GM19035 (cell line): Measurements from ENCODE around the gene UBQLN3.

ENCODE experiments used
- ATAC-seq: cut with Tn5 transposase; IDR thresholded peaks from one replicate; pipeline ENCODE4 v1.9.1; 2021; ENCODE audit not compliant: unreplicated experiment

Gene UBQLN3

DNA sequence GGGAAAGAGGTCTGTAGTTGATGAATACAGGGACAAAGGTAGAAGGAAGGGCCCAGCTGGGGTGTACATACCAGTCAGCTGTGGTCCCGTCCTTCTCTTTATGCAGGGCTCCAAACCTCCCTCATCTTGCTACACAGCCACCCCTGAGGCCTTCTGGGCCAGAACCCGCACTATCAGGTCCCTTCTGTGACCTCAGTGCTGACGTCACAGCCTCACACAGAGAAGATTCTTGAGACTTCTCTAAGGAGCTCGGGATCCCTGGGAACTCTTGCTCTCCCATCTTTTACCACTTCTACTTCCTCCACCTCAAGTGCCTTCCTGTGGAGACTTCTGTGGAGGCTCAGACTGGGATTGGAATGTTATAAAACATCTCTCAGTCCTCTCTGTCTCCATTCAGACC is at the start of gene UBQLN3:
Gene UBQLN3 (minus strand): TSS at position 155 of the 400 bp plus-strand sequence. CDS start 399 bp downstream, outside the sequence.
- ATAC-seq: no peak

DNA sequence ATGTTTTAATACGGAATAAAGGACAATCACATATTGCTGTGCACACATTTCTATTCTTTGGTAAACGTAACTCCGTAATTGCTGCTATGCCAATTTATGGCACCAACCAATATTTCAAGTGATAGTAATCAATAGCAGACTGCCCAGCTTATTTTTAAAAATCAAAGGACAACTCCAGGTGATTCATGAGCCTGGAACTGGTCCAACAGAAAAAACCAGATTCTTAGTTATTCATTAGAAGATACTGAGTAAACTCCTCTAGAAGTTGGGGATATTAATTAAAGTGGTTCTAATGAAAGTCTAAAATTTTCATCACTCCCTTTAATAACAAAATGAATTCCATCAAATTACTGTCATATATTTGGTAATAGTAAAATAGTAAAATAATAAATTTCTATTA is 48.0 kb upstream of the UBQLN3 start:
- ATAC-seq: no peak

DNA sequence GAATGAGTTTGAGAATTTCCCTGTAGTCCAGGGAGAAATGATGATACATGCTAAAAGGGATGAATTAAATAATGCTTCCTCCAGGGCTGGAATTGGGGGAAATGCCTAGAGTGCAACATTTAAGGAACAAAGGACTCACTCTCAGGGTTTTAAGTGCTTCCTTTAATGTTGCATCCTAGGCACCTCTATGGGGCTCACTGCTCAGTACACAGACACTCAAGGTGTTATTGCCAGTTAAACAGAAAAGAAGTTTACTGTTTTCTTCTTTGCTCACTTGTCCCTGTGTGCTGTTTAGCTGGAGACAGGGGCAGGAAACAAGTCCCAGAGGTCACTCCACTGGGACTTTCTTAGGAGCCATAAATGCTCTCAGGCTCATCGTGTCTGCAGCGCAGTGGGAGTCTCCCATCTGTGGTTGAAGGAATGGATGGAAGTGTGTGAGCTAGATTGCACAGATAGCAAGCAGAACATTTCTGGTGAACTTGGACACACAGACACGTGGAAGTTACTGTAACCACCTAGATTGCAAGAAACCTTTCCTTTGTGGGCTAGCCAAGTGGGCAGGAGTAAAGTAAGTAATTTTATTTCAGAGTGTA is 46.9 kb upstream of the UBQLN3 start:
- no peak for ATAC-seq

DNA sequence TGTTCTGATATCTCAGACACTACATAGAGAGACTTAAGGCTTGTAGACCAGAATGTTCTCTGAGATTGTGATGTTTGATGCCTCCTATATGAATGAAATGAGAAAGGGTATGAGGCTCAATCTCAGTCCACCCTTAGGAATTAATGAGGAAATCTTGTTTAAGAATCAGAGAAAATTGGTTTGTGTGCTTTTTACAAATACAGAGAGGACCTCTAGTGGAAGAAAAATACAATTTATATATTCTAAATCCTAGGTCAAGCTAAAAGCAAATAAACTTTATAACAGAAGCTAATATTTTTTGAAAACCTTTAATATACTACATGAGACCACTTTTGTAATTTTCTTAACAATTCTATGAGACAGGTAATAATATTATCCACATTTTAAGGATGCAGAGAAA is 43.6 kb upstream of the UBQLN3 start:
- ATAC-seq: no peak

DNA sequence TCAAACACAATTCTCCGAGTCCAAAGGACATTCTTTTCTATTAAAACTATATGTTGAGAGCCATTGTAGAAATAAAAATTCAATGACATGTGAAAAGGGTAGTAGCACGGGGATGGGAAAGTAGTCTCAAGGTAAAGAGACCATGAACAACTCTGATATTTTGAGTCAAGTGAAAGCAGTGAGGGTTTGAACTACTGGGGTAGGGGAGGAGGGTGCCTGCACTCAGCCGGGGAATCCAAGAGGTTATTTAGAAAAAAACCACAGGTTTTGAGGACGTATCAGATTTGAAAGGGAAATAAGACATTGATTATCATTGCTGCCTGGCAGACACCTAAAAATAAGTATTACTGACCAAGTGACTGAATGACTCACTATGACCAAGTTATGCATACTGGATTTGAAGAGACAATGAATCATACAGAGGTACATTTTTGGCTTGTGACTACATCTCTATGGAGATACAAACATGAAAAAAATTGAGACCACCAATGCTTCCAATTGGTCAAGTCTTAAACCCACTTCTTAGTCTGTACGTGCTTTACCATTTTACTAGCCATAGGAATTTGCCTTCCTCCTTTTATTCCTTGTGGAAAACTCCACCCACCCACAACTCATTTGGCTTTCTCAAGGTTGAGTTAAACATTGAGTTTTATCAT is 40.8 kb upstream of the UBQLN3 start:
- ATAC-seq: peak; percentile 60

DNA sequence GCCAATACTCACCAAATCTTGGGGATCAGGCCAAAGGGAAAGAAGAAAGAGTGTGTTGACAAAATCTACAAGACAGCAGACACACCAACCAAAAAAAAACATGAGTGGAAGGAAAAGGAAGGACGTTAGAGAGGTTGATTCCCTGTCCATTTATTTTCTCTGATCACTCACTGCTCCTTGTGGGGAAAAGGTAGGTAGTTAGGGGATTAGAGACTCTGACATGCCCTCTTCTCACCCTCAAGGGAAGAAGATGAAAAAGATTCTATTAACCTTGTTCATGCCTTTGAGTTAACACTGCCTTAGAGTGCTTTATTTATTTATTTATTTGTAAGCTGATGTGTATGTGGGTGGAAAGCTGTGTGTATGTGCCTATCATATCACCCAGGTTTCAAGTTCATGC is 38.7 kb upstream of the UBQLN3 start, which contains the start of gene OR52H1:
Gene OR52H1 (minus strand): TSS at position 101 of the 400 bp plus-strand sequence. CDS start 3,035 bp downstream, outside the sequence.
- no peak for ATAC-seq

DNA sequence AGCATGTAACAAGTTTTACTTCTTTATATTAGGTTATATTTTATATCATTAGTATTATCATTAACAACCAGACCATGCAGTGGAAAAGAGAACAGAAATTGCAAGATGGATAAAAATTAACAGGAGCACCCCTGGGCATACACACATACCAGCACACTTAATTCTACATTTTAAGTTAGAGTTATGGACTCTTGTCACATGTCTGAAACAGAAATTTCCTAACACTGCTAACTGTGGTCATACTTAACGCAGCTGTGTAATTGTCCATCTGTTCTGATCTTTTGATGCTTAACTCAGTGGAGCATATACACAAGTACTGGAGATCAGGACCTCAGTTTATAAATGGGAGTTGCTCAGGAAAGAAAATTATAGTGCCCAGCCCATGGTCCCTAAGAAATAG is 38.2 kb upstream of the UBQLN3 start:
- ATAC-seq: no peak

DNA sequence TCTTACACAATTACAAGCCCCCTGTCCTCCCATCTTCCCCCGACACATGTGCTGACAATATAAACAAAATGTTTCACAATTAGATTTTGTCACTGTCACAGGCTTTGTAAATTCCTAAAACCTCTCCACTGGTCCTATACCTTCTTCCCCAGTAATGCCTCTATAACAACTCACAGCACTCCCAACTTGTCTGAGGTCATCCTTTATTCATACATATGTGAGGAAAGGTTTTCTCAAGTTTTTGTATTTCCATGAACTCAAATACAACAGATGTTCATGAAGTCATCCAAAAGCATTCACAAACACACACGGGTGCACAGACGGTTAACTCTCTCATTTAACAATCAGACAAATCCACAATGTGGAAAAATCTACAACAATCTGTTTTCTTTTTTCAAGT is 36.7 kb upstream of the UBQLN3 start:
- no peak for ATAC-seq

DNA sequence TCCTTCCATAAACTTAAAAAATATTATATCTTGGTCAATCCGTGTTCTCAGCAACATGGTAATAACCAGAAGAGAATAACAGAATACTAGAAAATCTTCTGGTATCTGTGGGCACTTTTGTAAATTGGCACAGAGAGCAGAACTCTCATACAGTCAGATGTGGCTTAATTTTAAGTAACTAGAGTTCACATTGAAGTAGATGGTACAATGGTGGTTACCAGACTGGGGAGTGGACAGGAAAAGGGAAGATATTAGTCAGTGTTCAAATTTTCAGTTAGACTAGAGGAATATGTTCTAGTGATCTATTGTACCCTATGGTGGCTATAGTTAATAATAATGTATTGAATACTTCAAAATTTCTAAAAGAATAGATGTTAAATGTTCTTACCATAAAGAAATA is 31.7 kb upstream of the UBQLN3 start:
- no peak for ATAC-seq

DNA sequence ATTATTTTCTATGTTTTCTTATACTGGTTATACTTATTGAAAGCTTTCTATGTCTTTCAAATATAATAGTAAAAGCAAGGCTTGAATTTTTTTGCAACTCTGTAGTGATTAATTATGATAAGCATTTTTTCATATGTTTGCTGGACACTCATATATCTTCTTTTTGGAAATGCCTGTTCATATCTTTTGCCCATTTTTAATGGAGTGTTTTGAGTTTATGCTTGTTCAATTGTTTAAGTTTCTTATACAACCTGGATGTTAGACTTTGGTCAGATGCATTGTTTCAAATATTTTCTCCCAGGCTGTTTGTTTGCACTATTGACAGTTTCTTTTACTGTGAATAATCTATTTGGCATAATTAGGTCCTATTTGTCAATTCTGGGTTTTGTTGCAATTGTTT is 26.7 kb upstream of the UBQLN3 start:
- no peak for ATAC-seq

DNA sequence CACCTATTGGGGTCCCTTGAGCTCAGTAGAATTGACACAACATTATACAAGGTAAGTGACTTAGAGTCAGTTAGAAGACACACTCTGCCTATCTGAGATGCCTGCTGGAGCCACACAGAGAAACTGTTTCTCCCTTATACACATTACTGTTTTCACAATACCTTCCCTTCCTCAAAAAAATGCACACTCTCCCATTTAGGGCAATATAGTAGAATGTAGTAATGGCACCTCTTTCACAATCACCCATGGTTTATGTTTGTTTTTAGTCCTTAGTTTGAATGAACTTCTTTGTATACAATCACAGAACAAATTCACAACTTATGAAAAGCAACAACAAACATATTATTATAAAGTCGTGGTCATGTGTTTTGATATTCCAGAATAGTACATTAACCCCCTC is 24.3 kb upstream of the UBQLN3 start:
- ATAC-seq: no peak

DNA sequence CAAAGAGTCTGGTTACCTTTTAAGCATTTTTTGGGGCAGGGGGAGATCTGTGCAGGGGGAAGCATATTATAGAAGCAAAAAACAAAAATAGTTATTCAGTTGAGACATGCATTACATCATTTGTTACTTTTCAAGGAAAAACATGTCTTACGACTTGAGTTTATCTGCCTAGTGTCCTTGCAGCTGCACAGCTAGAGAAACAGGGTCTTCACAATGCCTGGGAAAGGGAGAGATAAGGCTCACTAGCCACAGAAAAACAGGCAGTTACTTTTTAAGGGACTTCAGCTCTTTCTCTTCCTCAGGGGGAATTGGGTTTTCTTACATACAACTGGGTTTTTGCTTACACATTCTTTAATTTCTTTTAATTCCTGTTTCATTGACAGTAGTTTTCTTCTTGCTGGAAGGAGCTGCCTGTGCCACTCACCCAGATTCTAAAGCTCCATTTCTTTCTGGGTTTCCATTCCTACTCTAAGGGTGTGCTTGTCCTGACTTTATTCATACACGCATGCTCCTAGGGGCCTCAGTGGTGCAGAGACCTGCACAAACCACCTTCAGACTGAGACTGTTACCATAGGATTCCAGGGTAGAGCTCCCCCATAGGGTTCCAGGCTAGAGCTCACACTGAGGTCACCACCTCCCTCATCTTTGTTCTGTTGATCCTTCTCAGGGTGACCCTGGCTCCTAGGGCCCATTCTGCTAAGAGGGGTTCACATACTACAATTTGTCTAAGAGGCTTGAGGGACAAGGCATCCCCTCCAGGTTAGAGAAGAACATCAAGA is 21.5 kb upstream of the UBQLN3 start:
- ATAC-seq: no peak

DNA sequence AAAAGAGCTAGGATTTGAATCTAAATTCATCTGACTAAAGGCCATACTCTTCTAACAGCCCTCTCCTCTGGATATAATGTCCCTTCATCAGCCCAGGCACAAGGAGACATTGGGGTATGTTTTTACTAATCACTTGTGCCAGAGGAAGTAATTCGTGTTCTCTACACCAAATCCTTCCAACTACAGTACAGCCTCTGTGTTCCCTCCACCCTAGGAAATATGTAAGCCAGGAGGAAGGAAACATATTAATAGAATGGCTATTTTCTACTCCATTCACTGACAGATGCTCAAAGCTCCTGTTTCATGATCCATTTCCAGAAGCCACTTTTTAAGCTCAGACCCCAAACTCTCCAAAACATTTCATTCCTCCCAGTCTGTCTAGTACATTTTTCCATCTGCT is 18.7 kb upstream of the UBQLN3 start:
- no peak for ATAC-seq

DNA sequence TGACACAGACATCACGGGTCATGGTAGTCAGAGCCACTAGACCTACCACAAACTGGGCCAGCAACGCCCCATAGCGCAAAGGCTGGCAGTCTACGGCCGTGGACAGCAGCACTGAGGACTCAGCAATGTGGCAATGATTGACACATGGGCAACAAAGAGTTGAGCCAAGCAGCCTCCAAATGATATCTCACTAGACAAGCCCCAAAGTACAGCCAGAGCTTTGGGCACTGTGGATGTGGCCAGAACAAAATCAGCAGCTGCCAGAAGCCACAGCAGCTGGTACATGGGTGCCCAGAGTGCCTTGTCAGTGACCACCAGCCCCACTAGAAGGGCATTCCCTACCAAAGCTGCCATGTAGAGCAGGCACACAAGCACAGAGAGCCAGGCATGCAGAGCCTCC is 18.0 kb upstream of the UBQLN3 start:
- no peak for ATAC-seq

DNA sequence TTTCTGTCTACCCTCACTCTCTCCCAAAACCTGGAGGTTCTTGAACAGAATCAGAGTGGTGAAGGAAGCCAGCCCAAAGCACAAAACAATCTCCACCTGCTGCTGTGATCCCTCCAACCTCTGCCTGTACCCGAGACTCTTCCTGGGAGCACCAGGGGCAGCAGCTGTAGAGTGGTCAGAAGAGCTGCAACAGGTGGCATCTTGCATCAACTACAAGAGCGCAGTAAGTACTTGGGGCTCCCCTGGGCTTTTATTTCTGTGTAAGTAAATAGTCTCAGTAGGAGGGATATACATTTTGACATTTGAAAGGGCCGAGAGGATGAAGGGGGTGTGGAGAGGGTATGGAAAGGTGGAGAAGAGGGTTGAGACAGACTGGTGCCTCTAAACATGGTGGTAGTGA is 15.0 kb upstream of the UBQLN3 start:
- no peak for ATAC-seq

DNA sequence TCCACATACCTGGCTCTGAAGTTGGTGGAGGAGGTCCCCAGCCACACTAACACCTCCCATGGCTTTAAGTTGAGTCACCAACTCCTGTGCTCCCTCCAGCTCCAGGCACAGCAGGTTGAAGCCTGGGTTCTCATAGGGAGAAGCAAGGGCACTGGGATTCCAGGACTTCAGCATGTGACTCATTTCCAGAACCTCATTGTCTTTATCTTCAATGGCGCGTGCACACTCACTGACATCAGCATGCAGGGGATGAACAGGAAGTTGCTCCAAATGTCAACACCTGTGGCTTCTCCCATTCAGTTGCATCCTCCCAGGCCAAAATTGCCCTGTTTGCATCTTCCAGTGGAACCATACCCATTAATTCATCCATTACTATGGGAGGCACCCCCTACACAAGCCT is 12.6 kb upstream of the UBQLN3 start:
- no peak for ATAC-seq

DNA sequence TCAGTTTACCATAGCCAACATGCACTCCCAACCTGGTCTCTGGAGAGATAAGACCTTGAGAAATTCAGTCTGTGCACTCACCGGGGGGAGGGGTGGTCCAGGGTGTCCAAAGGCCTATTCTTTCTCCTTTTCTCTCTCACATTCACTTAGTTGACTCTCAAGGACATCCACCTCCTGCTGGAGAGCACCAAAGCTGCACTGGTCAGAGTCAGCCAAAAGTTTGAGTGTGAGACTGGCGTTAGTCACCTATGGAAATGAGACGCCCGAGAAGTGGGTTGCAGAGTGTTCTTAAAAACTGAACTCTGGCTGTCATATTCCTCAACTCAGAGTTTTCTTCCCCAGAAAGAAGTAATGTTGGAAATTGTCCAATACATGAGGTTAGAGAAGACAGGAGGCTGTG is 11.8 kb upstream of the UBQLN3 start:
- no peak for ATAC-seq

DNA sequence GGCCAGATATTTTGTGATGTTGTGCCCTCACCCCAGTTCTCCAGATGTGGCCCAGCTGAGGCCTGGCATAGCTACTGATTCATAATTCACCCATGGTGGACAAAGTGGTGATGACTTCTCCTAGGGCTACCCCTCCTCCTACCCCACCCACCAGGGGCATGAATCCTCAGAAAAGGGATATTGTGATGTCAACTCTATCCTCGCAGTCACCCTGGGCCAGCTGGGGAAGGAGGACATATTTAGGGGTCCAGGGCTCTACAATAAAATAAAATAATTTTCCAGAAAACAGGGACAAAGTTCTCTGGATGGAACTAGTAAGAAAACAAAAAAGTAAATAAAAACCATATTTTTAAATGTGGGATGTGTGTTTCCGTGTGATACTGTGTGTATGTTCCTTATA is 6.8 kb upstream of the UBQLN3 start, which contains the start of gene UBQLNL:
Gene UBQLNL (minus strand): TSS at position 101 of the 400 bp plus-strand sequence. CDS start 258 bp downstream, outside the sequence.
- no peak for ATAC-seq

DNA sequence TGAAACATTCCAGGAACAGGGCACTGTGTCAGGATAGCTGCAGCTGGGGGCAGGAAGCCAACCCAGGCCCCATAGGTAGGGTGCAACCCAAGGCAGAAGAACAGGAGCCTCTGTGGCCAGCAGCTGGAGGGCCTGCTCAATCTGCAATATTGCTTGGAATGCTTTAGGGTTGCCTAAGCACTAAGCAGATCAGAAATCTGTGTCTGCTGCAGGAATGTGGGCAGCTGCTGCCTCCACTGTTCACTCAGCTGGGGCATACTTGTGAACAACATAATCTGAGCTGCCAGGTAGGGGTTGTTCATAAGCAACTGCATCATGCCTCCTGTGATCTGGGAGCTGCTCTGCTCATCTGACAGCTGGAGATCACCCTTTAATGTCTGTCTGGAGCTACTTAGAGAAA is 5.1 kb upstream of the UBQLN3 start:
- no peak for ATAC-seq

DNA sequence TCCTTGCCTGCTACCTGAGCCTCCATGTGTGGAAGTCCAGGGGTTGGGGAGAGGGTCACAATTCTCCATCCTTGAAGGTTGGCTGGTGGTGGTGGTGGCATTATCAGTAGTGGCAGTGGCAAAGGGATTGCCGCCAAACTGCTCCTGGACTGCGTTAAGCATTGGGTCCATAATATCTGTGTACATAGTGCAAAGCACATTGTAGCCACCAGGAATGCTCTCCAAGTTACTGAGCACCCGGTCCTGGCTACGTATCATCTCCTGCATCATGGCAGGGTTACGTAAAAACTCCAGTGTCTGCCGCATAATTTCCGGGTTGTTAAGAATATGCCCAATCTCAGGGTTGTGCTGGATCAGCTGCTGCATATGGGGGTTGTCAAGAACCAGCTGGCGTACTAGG is 1.2 kb downstream of the UBQLN3 start:
- no peak for ATAC-seq

DNA sequence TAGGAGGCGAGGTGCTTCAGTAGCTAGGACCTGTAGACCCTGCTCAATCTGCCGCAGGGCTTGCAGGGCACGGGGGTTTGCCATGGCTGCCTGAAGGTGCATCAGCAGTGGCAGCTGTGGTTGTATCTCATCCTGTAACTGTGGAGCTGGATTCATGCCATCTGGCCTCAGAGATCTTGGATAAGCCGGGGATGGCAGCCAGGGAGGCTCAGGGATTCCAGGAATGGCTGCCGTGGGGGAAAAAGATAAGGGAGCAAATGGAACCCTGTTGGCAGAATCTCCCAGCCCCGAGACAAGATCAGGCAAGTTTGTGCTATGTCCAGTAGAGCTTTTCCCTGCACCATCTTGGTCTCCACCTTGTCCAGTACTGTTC is 1.8 kb downstream of the UBQLN3 start:
- no peak for ATAC-seq
